Transverse colon (tissue), 4 donors: ENCODE results near the gene IRF9. TPM values are rescaled to one million over a fixed set of nuclear protein-coding genes. Genes with fewer than 3 reads are reported as not detected.

ENCODE experiments used
- DNase-seq: peaks from one replicate; pipeline ENCODE4 v3.0.0-alpha.2; 2019
- H3K27ac ChIP-seq, 4 donors: fragments of 200-600 bp; sonication (generic); 2 replicates each; pipeline ENCODE4 v1.5.1; 2016 to 2018; ENCODE audit warnings: inconsistent platforms in 4 of 4
- H3K27me3 ChIP-seq: fragments of 200-600 bp; sonication (generic); 2 replicates; pipeline ENCODE4 v1.5.1; 2017; ENCODE audit warnings: inconsistent platforms
- H3K36me3 ChIP-seq, 4 donors: fragments of 200-600 bp; sonication (generic); 2 replicates each; pipeline ENCODE4 v1.5.1; 2017 to 2019; ENCODE audit warnings: inconsistent platforms in 4 of 4
- H3K4me1 ChIP-seq, 4 donors: fragments of 200-600 bp; sonication (generic); 2 replicates each; pipeline ENCODE4 v1.5.1; 2017 to 2020; ENCODE audit warnings: inconsistent platforms in 4 of 4
- H3K4me3 ChIP-seq, 4 donors: fragments of 200-600 bp; sonication (generic); 1 replicate in 1 of 4; 2 replicates in 3 of 4; pipeline versions ENCODE4 v1.5.1 to v1.6.1; 2017 to 2019; ENCODE audit warnings: inconsistent platforms in 4 of 4
- H3K9me3 ChIP-seq, 2 donors: fragments of 200-600 bp; sonication (generic); 2 replicates each; pipeline ENCODE4 v1.5.1; 2017 to 2019; ENCODE audit warnings: inconsistent platforms in 2 of 2
- CTCF ChIP-seq, 5 experiments: fragments of 200-600 bp in 3 of 5; fragments of 450-650 bp in 2 of 5; sonication (generic) in 3 of 5; IDR thresholded peaks; 1 replicate in 2 of 5; 2 replicates in 3 of 5; pipeline ENCODE4 v1.5.1; 2016 to 2017; ENCODE audit warnings: antibody characterized with exemption in 5 of 5, inconsistent platforms in 3 of 5, mild to moderate bottlenecking in 2 of 5, moderate library complexity in 1 of 5
- EP300 ChIP-seq: sonication (generic); formaldehyde crosslinking; IDR thresholded peaks from one replicate; pipeline ENCODE4 v1.6.1; 2017; ENCODE audit warnings: antibody characterized with exemption, low read depth
- POLR2A ChIP-seq: fragments of 450-650 bp; IDR thresholded peaks from one replicate; pipeline ENCODE4 v1.6.1; 2016; ENCODE audit warnings: antibody characterized with exemption, mild to moderate bottlenecking, moderate library complexity
- POLR2AphosphoS5 ChIP-seq, 3 donors: sonication (generic); formaldehyde crosslinking; IDR thresholded peaks; one replicate each; pipeline ENCODE4 v1.6.1; 2016; ENCODE audit warnings: antibody characterized with exemption in 3 of 3
- WGBS, 2 donors: methylation state at CpG; one replicate each; pipeline ENCODE4 v1.1.5; 2018; ENCODE audit warnings: low coverage in 1 of 2; 5-methylcytosine and 5-hydroxymethylcytosine counted together
- in situ Hi-C, 4 donors: fragments of 200-750 bp; cut with MboI; loops; one replicate each; pipeline versions ENCODE4 v1.15.0 to v1.15.1; 2017; ENCODE audit warnings: low sequenced_read_pairs in 3 of 4, low pct_ligation_motif_present in 1 of 4, low pct_unique_long_range_greater_than_20kb in 1 of 4
- intact Hi-C: fragments of 100-400 bp; cut with DNase I; formaldehyde crosslinking; loops from one replicate; pipeline ENCODE4 v1.15.1; 2023; ENCODE audit warnings: low total_unique reads
- total RNA-seq, 4 donors: library from RNA; depleted of rRNA; stranded (reverse); fragments of >200 nt; gene quantifications; one replicate each; pipeline ENCODE4 v1.1.0, GENCODE V29; 2016

IRF9 gene
- total RNA-seq, 4 donors from 2014 or later, result 44.2 to 81.9 (median 52.4) TPM

- WGBS, 2 donors, result 60 to 90% methylated on average over 2 to 11 of the region's 14 CpGs
These were observed 21.2 kb downstream of the IRF9 start for GRCh38 chr14:24182110-24182882.

GRCh38 chr14:24183014-24183481 is 22.0 kb downstream of the IRF9 start:
- intact Hi-C loops, result no loop called here
- no peaks in the 10 kb centered on the region for H3K9me3 ChIP-seq
- in situ Hi-C loops, result no loop called here
- H3K4me1 ChIP-seq, result peaks cover 12 to 19% (median 14%) of the 10 kb centered on the region in 4 donors
- H3K36me3 ChIP-seq, result peaks cover 0 to 27% (median 0%) of the 10 kb centered on the region in 4 donors
- no peak for TF ChIP-seq EP300
- TF ChIP-seq POLR2A, result no peak
- TF ChIP-seq POLR2AphosphoS5 (IDR thresholded peaks at IDR 0.05), result no peak
- no peak for TF ChIP-seq CTCF (IDR thresholded peaks at IDR 0.05)
- no peak overlapping the region for H3K27ac ChIP-seq
- H3K4me3 ChIP-seq, result no peak overlapping the region
- no peaks in the 10 kb centered on the region for H3K27me3 ChIP-seq
- WGBS, 2 donors, result 97% methylated on average over 14 of the region's 15 CpGs; no CpG with 5 or more reads in 1 of the 2 donors
- DNase-seq, result no peak

More at GRCh38 chr14:24182110-24182882, 21.2 kb downstream of the IRF9 start:
- Histone ChIP-seq H3K4me1 (peaks cover 5 to 12% (median 7%) of the 10 kb centered on the region in 4 donors), H3K9me3 (no peaks in the 10 kb centered on the region), H3K27ac (no peak overlapping the region), H3K36me3 (peaks cover 0 to 28% (median 0%) of the 10 kb centered on the region in 4 donors), H3K27me3 (no peaks in the 10 kb centered on the region), H3K4me3 (no peak overlapping the region)
- in situ Hi-C loops, result no loop called here
- DNase-seq, result no peak
- intact Hi-C loops, result no loop called here
- TF ChIP-seq CTCF (IDR thresholded peaks at IDR 0.05) (no peak), POLR2A (no peak), POLR2AphosphoS5 (IDR thresholded peaks at IDR 0.05) (no peak), EP300 (no peak)

GRCh38 chr14:24184104-24184970 is 23.3 kb downstream of the IRF9 start:
- Histone ChIP-seq H3K36me3 (peaks cover 0 to 25% (median 0%) of the 10 kb centered on the region in 4 donors), H3K27ac (no peak overlapping the region), H3K9me3 (no peaks in the 10 kb centered on the region), H3K4me1 (peaks cover 17 to 24% (median 18%) of the 10 kb centered on the region in 4 donors), H3K4me3 (no peak overlapping the region), H3K27me3 (no peaks in the 10 kb centered on the region)
- in situ Hi-C loops (no loop called here), intact Hi-C loops (no loop called here)
- WGBS, 2 donors, result 88% methylated on average over 19 of the region's 19 CpGs; no CpG with 5 or more reads in 1 of the 2 donors
- no peak for DNase-seq
- TF ChIP-seq POLR2A, result no peak
- TF ChIP-seq EP300, result no peak
- no peak for TF ChIP-seq POLR2AphosphoS5 (IDR thresholded peaks at IDR 0.05)
- no peak for TF ChIP-seq CTCF (IDR thresholded peaks at IDR 0.05)

- H3K36me3 ChIP-seq, result peaks cover 0 to 20% (median 0%) of the 10 kb centered on the region in 4 donors
- 99% methylated on average over 7 of the region's 7 CpGs; no CpG with 5 or more reads in 1 of the 2 donors for WGBS, 2 donors
- H3K4me1 ChIP-seq, result peaks cover 12 to 20% (median 15%) of the 10 kb centered on the region in 4 donors
- H3K4me3 ChIP-seq, result no peak overlapping the region
- no peak overlapping the region for H3K27ac ChIP-seq
- H3K9me3 ChIP-seq, result no peaks in the 10 kb centered on the region
- intact Hi-C loops (no loop called here), in situ Hi-C loops (no loop called here)
- no peaks in the 10 kb centered on the region for H3K27me3 ChIP-seq
- no peak for DNase-seq
- TF ChIP-seq CTCF (IDR thresholded peaks at IDR 0.05) (no peak), POLR2A (no peak), EP300 (no peak), POLR2AphosphoS5 (IDR thresholded peaks at IDR 0.05) (no peak)
These were observed 24.0 kb downstream of the IRF9 start for GRCh38 chr14:24185026-24185425.
